ENCODE results near the gene SLC45A1.

- TF ChIP-seq CTCF (IDR thresholded peaks at IDR 0.05) (no peak), POLR2A (IDR thresholded peaks at IDR 0.05) (no peak)
Measured at GRCh38 chr1:8293118-8293517, 24.8 kb upstream of the SLC45A1 start.
